Smooth muscle cell (in vitro differentiated cells): Measurements from ENCODE around the gene SLC19A3. TPM values are rescaled to one million over a fixed set of nuclear protein-coding genes. Genes with fewer than 3 reads are reported as not detected.
"Not testable (repeated sequence)": the region's sequence is repeated elsewhere in the genome, so short reads cannot be mapped to it uniquely, and the experiment has no call there.

Experiments
- DNase-seq: peaks from one replicate; lab custom pipeline; 2025; ENCODE audit not compliant: unreplicated experiment; lab: John Stamatoyannopoulos, UW
- H2AFZ ChIP-seq: fragments of 200-600 bp; sonication (generic); 2 replicates; pipeline ENCODE4 v1.6.0; 2016; ENCODE audit warnings: antibody characterized with exemption, low read depth, mild to moderate bottlenecking
- H3F3A ChIP-seq: fragments of 200-600 bp; sonication (generic); 2 replicates; pipeline ENCODE4 v1.6.0; 2017; ENCODE audit warnings: antibody characterized with exemption, low read depth
- H3K27ac ChIP-seq: fragments of 200-600 bp; sonication (generic); 2 replicates; pipeline ENCODE4 v1.5.1; 2016; ENCODE audit warnings: low read depth, mild to moderate bottlenecking
- H3K27me3 ChIP-seq: fragments of 200-600 bp; sonication (generic); 2 replicates; pipeline ENCODE4 v1.6.1; 2016; ENCODE audit warnings: low read depth, mild to moderate bottlenecking
- H3K36me3 ChIP-seq: fragments of 200-600 bp; sonication (generic); 2 replicates; pipeline ENCODE4 v1.5.1; 2016; ENCODE audit warnings: low read depth
- H3K4me1 ChIP-seq: fragments of 200-600 bp; sonication (generic); 2 replicates; pipeline ENCODE4 v1.5.1; 2016; ENCODE audit warnings: low read depth
- H3K4me2 ChIP-seq: fragments of 200-600 bp; sonication (generic); 2 replicates; pipeline ENCODE4 v1.6.0; 2016; ENCODE audit warnings: mild to moderate bottlenecking
- H3K4me3 ChIP-seq: fragments of 200-600 bp; sonication (generic); 2 replicates; pipeline ENCODE4 v1.5.1; 2016; ENCODE audit warnings: mild to moderate bottlenecking
- H3K79me2 ChIP-seq: fragments of 200-600 bp; sonication (generic); 2 replicates; pipeline ENCODE4 v1.6.0; 2016; ENCODE audit warnings: low read depth, mild to moderate bottlenecking
- H3K9ac ChIP-seq: fragments of 200-600 bp; sonication (generic); 2 replicates; pipeline ENCODE4 v1.6.0; 2016; ENCODE audit warnings: low read depth
- H3K9me3 ChIP-seq: fragments of 200-600 bp; sonication (generic); replicated peaks from 2 replicates; pipeline ENCODE4 v1.5.1; 2016; ENCODE audit warnings: low read depth
- H4K20me1 ChIP-seq: fragments of 200-600 bp; sonication (generic); 2 replicates; pipeline ENCODE4 v1.6.0; 2016; ENCODE audit warnings: low read depth
- WGBS: methylation state at CpG from one replicate; pipeline ENCODE4 v1.1.7; 2016; ENCODE audit warnings: low lambda C conversion rate; 5-methylcytosine and 5-hydroxymethylcytosine counted together
- polyA plus RNA-seq: library from polyadenylated mRNA; unstranded; fragments of >200 nt; fragmentation: Nextera tagmentation; extraction: Ambion mirVana; gene quantifications from 2 replicates; pipeline ENCODE4 v1.2.1, GENCODE V29; 2016
- total RNA-seq: library from RNA; depleted of rRNA; stranded (reverse); fragments of >200 nt; gene quantifications from 2 replicates; pipeline ENCODE4 v1.2.3, GENCODE V29; 2014
- TF ChIP-seq, protein P1 (sequence below): fragments of 200-600 bp; sonication (generic); IDR thresholded peaks from 2 replicates; pipeline ENCODE4 v1.5.1; 2017; ENCODE audit warnings: borderline replicate concordance, mild to moderate bottlenecking, antibody characterized with exemption; ENCODE audit not compliant: insufficient read depth, poor library complexity, severe bottlenecking

SLC19A3 gene
- total and polyA plus RNA-seq, 2 experiments from 2014 or later: 3.5 to 5.0 TPM

GRCh38 chr2:227674485-227674884 lies 43.3 kb downstream of the SLC19A3 start:
- Histone ChIP-seq H3F3A (no peaks in the 10 kb centered on the region), H3K27me3 (no peaks in the 10 kb centered on the region), H3K9ac (no peak overlapping the region), H3K4me3 (no peak overlapping the region), H3K4me1 (no peaks in the 10 kb centered on the region), H4K20me1 (no peaks in the 10 kb centered on the region), H3K4me2 (no peak overlapping the region), H3K9me3 (no peaks in the 10 kb centered on the region), H3K36me3 (no peaks in the 10 kb centered on the region), H3K27ac (no peak overlapping the region), H3K79me2 (no peaks in the 10 kb centered on the region), H2AFZ (no peak overlapping the region)
- WGBS: 82% methylated on average over 5 of the region's 5 CpGs
- DNase-seq: no peak
- TF ChIP-seq, protein P1, sequence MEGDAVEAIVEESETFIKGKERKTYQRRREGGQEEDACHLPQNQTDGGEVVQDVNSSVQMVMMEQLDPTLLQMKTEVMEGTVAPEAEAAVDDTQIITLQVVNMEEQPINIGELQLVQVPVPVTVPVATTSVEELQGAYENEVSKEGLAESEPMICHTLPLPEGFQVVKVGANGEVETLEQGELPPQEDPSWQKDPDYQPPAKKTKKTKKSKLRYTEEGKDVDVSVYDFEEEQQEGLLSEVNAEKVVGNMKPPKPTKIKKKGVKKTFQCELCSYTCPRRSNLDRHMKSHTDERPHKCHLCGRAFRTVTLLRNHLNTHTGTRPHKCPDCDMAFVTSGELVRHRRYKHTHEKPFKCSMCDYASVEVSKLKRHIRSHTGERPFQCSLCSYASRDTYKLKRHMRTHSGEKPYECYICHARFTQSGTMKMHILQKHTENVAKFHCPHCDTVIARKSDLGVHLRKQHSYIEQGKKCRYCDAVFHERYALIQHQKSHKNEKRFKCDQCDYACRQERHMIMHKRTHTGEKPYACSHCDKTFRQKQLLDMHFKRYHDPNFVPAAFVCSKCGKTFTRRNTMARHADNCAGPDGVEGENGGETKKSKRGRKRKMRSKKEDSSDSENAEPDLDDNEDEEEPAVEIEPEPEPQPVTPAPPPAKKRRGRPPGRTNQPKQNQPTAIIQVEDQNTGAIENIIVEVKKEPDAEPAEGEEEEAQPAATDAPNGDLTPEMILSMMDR: no peak

DNA sequence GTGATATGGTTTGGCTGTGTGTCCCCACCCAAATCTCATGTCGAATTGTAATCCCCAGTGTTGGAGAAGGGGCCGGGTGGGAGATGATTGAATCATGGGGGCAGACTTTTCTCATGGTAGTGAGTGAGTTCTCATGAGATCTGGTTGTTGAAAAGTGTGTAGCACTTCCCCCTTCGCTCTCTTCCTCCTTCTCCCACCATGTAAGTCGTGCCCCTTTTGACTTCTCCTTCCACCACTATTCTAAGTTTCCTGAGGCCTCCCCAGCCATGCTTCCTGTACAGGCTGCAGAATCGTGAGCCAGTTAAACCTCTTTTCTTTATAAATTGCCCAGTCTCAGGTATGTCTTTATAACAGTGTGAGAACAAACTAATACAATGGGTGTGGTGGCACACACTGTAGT lies 44.2 kb downstream of the SLC19A3 start:
- not testable (repeated sequence) for H3K79me2 ChIP-seq, H2AFZ ChIP-seq, H3F3A ChIP-seq, H3K9ac ChIP-seq, H3K9me3 ChIP-seq, H3K4me2 ChIP-seq, H3K36me3 ChIP-seq, H3K27me3 ChIP-seq, H3K4me3 ChIP-seq, H3K4me1 ChIP-seq, DNase-seq, H4K20me1 ChIP-seq, H3K27ac ChIP-seq
- WGBS: 97% methylated on average over 5 of the region's 5 CpGs

GRCh38 chr2:227671170-227671905 lies 46.5 kb downstream of the SLC19A3 start:
- no peaks in the 10 kb centered on the region for H3F3A ChIP-seq
- H3K27ac ChIP-seq: no peak overlapping the region
- TF ChIP-seq, protein P1: no peak
- H3K27me3 ChIP-seq: no peaks in the 10 kb centered on the region
- no peaks in the 10 kb centered on the region for H3K36me3 ChIP-seq
- no peaks in the 10 kb centered on the region for H3K79me2 ChIP-seq
- no peak overlapping the region for H3K4me2 ChIP-seq
- no peaks in the 10 kb centered on the region for H3K9me3 ChIP-seq
- DNase-seq: no peak
- no peaks in the 10 kb centered on the region for H3K4me1 ChIP-seq
- H4K20me1 ChIP-seq: no peaks in the 10 kb centered on the region
- 64% methylated on average over 3 of the region's 3 CpGs for WGBS
- H3K4me3 ChIP-seq: no peak overlapping the region
- no peak overlapping the region for H3K9ac ChIP-seq
- no peak overlapping the region for H2AFZ ChIP-seq

GRCh38 chr2:227666631-227667170 lies 51.1 kb downstream of the SLC19A3 start, which contains the start of gene SCYGR5:
SCYGR5 (plus strand) TSS chr2:227666804; CDS start chr2:227666804, 0 bp downstream.
- WGBS: 93% methylated on average over 13 of the region's 13 CpGs
- H3K4me1 ChIP-seq, H3K9me3 ChIP-seq, H3K27me3 ChIP-seq, H3K27ac ChIP-seq, DNase-seq, H4K20me1 ChIP-seq, H3F3A ChIP-seq, H3K9ac ChIP-seq, H3K36me3 ChIP-seq, H2AFZ ChIP-seq, H3K4me3 ChIP-seq, H3K4me2 ChIP-seq, H3K79me2 ChIP-seq: not testable (repeated sequence)
